Activated T-helper 1 cell treated with anti-CD3 and anti-CD28 coated beads, Interleukin-12 subunit alpha, Interleukin-12 subunit beta, Interleukin-2, Interleukin-4 antibody, amounts not matched to agents 30 ng/mL and 10 ng/mL and 1 ng/mL, durations not matched to agents 14 hours and 24 hours and 36 hours (primary cell): ENCODE results near the gene TSEN54. TPM values are rescaled to one million over a fixed set of nuclear protein-coding genes. Genes with fewer than 3 reads are reported as not detected.
"Not testable (repeated sequence)": the region's sequence is repeated elsewhere in the genome, so short reads cannot be mapped to it uniquely, and the experiment has no call there.

ENCODE experiments used
- DNase-seq: peaks from one replicate; pipeline ENCODE4 v3.0.0; 2021; ENCODE audit warnings: low spot score
- H3K27ac Mint-ChIP-seq: one replicate; pipeline ENCODE4 v1.8.0; 2021; ENCODE audit warnings: mild to moderate bottlenecking, mixed read lengths
- H3K27me3 Mint-ChIP-seq: one replicate; pipeline ENCODE4 v1.8.0; 2022; ENCODE audit warnings: mild to moderate bottlenecking, moderate library complexity, mixed read lengths; ENCODE audit not compliant: insufficient read depth
- H3K36me3 Mint-ChIP-seq: one replicate; pipeline ENCODE4 v1.8.0; 2021; ENCODE audit warnings: low read depth, mixed read lengths
- H3K4me1 Mint-ChIP-seq: one replicate; pipeline ENCODE4 v1.8.0; 2021; ENCODE audit warnings: low read depth, mixed read lengths
- H3K4me3 Mint-ChIP-seq: one replicate; pipeline ENCODE4 v1.8.0; 2021; ENCODE audit warnings: mild to moderate bottlenecking, moderate library complexity, mixed read lengths
- H3K9me3 Mint-ChIP-seq: one replicate; pipeline ENCODE4 v1.8.0; 2021; ENCODE audit warnings: mixed read lengths
- intact Hi-C: fragments of 100-400 bp; cut with micrococcal nuclease; formaldehyde crosslinking; loops from one replicate; pipeline ENCODE4 v1.15.1; 2024
- total RNA-seq: library from RNA; stranded (reverse); gene quantifications from 2 replicates; pipeline ENCODE4 v1.2.3, GENCODE V29; 2022

TSEN54 gene
- total RNA-seq = 65.9 and 72.6 TPM in 2 replicates

GRCh38 chr17:75516255-75516618 is at the start of gene TSEN54:
Gene TSEN54, plus strand, starts transcription at chr17:75516528. Its CDS starts 33 bp downstream, at chr17:75516561.
- H3K4me3 Mint-ChIP-seq = peak within 1 kb of the TSS; percentile 82
- DNase-seq = peak; percentile 94
- H3K4me1 Mint-ChIP-seq = peaks cover 18% of the 10 kb centered on the region
- peaks cover 15% of the 10 kb centered on the region for H3K27me3 Mint-ChIP-seq
- intact Hi-C loops = loop anchor here (1.0 to 2.0 kb wide), 6 partner anchors 9 to 255 kb away; partner anchors contain the start of genes GGA3, GRB2, LLGL2 and MRPS7
- no peak within 1 kb of the TSS for H3K27ac Mint-ChIP-seq
- no peaks in the 10 kb centered on the region for H3K9me3 Mint-ChIP-seq
- peaks cover 18% of the 10 kb centered on the region for H3K36me3 Mint-ChIP-seq

- intact Hi-C loops = no loop called here
- Mint-ChIP-seq H3K9me3 (no peaks in the 10 kb centered on the region), H3K4me1 (no peaks in the 10 kb centered on the region), H3K27ac (no peak overlapping the region), H3K36me3 (peaks cover 12% of the 10 kb centered on the region), H3K27me3 (no peaks in the 10 kb centered on the region), H3K4me3 (no peak overlapping the region)
- DNase-seq = no peak
These were observed 48.0 kb upstream of the TSEN54 start for GRCh38 chr17:75468291-75468754.

- peaks cover 9% of the 10 kb centered on the region for H3K36me3 Mint-ChIP-seq
- no peaks in the 10 kb centered on the region for H3K4me1 Mint-ChIP-seq
- H3K4me3 Mint-ChIP-seq = no peak overlapping the region
- intact Hi-C loops = no loop called here
- no peak for DNase-seq
- H3K27me3 Mint-ChIP-seq = no peaks in the 10 kb centered on the region
- H3K27ac Mint-ChIP-seq = no peak overlapping the region
- no peaks in the 10 kb centered on the region for H3K9me3 Mint-ChIP-seq
These were observed 47.5 kb upstream of the TSEN54 start for GRCh38 chr17:75468779-75469373.

GRCh38 chr17:75471207-75471606 is 45.1 kb upstream of the TSEN54 start:
- Mint-ChIP-seq H3K4me1 (no peaks in the 10 kb centered on the region), H3K4me3 (no peak overlapping the region), H3K27ac (no peak overlapping the region), H3K27me3 (no peaks in the 10 kb centered on the region), H3K36me3 (peaks cover 9% of the 10 kb centered on the region), H3K9me3 (no peaks in the 10 kb centered on the region)
- intact Hi-C loops = no loop called here
- DNase-seq = no peak

- intact Hi-C loops = no loop called here
- Mint-ChIP-seq H3K9me3 (no peaks in the 10 kb centered on the region), H3K4me1 (no peaks in the 10 kb centered on the region)
These were observed 44.2 kb upstream of the TSEN54 start for GRCh38 chr17:75472119-75472518.

GRCh38 chr17:75473246-75473645 is 43.1 kb upstream of the TSEN54 start:
- H3K36me3 Mint-ChIP-seq = peaks cover 11% of the 10 kb centered on the region
- no peak for DNase-seq
- no peak overlapping the region for H3K27ac Mint-ChIP-seq
- H3K4me1 Mint-ChIP-seq = no peaks in the 10 kb centered on the region
- H3K4me3 Mint-ChIP-seq = no peak overlapping the region
- intact Hi-C loops = no loop called here
- H3K9me3 Mint-ChIP-seq = no peaks in the 10 kb centered on the region
- no peaks in the 10 kb centered on the region for H3K27me3 Mint-ChIP-seq

More at GRCh38 chr17:75472119-75472518, 44.2 kb upstream of the TSEN54 start:
- Mint-ChIP-seq H3K4me3 (no peak overlapping the region), H3K36me3 (peaks cover 12% of the 10 kb centered on the region), H3K27ac (no peak overlapping the region), H3K27me3 (no peaks in the 10 kb centered on the region)
- no peak for DNase-seq

- Mint-ChIP-seq H3K4me3 (no peak overlapping the region), H3K36me3 (peaks cover 11% of the 10 kb centered on the region), H3K27me3 (no peaks in the 10 kb centered on the region), H3K27ac (no peak overlapping the region), H3K4me1 (no peaks in the 10 kb centered on the region), H3K9me3 (no peaks in the 10 kb centered on the region)
- intact Hi-C loops = no loop called here
- no peak for DNase-seq
These were observed 41.6 kb upstream of the TSEN54 start for GRCh38 chr17:75474736-75475135.

GRCh38 chr17:75475144-75475835 is 41.0 kb upstream of the TSEN54 start:
- no peak for DNase-seq
- Mint-ChIP-seq H3K27me3 (no peaks in the 10 kb centered on the region), H3K36me3 (peaks cover 11% of the 10 kb centered on the region), H3K4me1 (no peaks in the 10 kb centered on the region), H3K9me3 (no peaks in the 10 kb centered on the region), H3K27ac (no peak overlapping the region), H3K4me3 (no peak overlapping the region)
- intact Hi-C loops = no loop called here

GRCh38 chr17:75475851-75476250 is 40.5 kb upstream of the TSEN54 start:
- Mint-ChIP-seq H3K27me3 (no peaks in the 10 kb centered on the region), H3K4me1 (no peaks in the 10 kb centered on the region), H3K27ac (no peak overlapping the region), H3K9me3 (no peaks in the 10 kb centered on the region), H3K36me3 (peaks cover 11% of the 10 kb centered on the region), H3K4me3 (no peak overlapping the region)
- intact Hi-C loops = no loop called here
- DNase-seq = no peak

- H3K4me1 Mint-ChIP-seq = no peaks in the 10 kb centered on the region
- H3K9me3 Mint-ChIP-seq = no peaks in the 10 kb centered on the region
- no peak overlapping the region for H3K4me3 Mint-ChIP-seq
- H3K27ac Mint-ChIP-seq = no peak overlapping the region
- DNase-seq = no peak
- intact Hi-C loops = no loop called here
- no peaks in the 10 kb centered on the region for H3K27me3 Mint-ChIP-seq
- H3K36me3 Mint-ChIP-seq = peaks cover 11% of the 10 kb centered on the region
These were observed 40.1 kb upstream of the TSEN54 start for GRCh38 chr17:75476271-75476671.

- H3K4me3 Mint-ChIP-seq = no peak overlapping the region
- no peak for DNase-seq
- no peaks in the 10 kb centered on the region for H3K4me1 Mint-ChIP-seq
- H3K9me3 Mint-ChIP-seq = no peaks in the 10 kb centered on the region
- no peaks in the 10 kb centered on the region for H3K27me3 Mint-ChIP-seq
- H3K27ac Mint-ChIP-seq = no peak overlapping the region
- H3K36me3 Mint-ChIP-seq = peaks cover 11% of the 10 kb centered on the region
- intact Hi-C loops = no loop called here
These were observed 39.4 kb upstream of the TSEN54 start for GRCh38 chr17:75476752-75477489.

- intact Hi-C loops, H3K9me3 Mint-ChIP-seq, H3K4me3 Mint-ChIP-seq, DNase-seq, H3K27ac Mint-ChIP-seq, H3K27me3 Mint-ChIP-seq, H3K4me1 Mint-ChIP-seq: not testable (repeated sequence)
- peaks cover 11% of the 10 kb centered on the region for H3K36me3 Mint-ChIP-seq
These were observed 38.9 kb upstream of the TSEN54 start for GRCh38 chr17:75477490-75477862.

- Mint-ChIP-seq H3K4me1 (no peaks in the 10 kb centered on the region), H3K27me3 (no peaks in the 10 kb centered on the region), H3K27ac (no peak overlapping the region), H3K4me3 (no peak overlapping the region), H3K9me3 (no peaks in the 10 kb centered on the region), H3K36me3 (peaks cover 3% of the 10 kb centered on the region)
- intact Hi-C loops = no loop called here
- DNase-seq = no peak
These were observed 37.8 kb upstream of the TSEN54 start for GRCh38 chr17:75478508-75478907.
